ENCODE measurements around the gene MXD4. TPM values are rescaled to one million over a fixed set of nuclear protein-coding genes. Genes with fewer than 3 reads are reported as not detected.

The MXD4 gene, protein sequence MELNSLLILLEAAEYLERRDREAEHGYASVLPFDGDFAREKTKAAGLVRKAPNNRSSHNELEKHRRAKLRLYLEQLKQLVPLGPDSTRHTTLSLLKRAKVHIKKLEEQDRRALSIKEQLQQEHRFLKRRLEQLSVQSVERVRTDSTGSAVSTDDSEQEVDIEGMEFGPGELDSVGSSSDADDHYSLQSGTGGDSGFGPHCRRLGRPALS
- 84.8 TPM for total RNA-seq
- 49.8 TPM for polyA plus RNA-seq (ENCODE audit: insufficient read depth, low read depth, low replicate concordance)
- long read RNA-seq, donor 1, full-length matches to known transcripts: 35 of 35 reads
- long read RNA-seq, donor 1, partial matches to known transcripts: 0 of 35 reads
- long read RNA-seq, donor 1, other reads (novel, unspliced or antisense): 0 of 35 reads
- long read RNA-seq, donor 2, full-length matches to known transcripts: 29 of 29 reads
- long read RNA-seq, donor 2, partial matches to known transcripts: 0 of 29 reads
- long read RNA-seq, donor 2, other reads (novel, unspliced or antisense): 0 of 29 reads
- long read RNA-seq, donor 3, full-length matches to known transcripts: 19 of 19 reads
- long read RNA-seq, donor 3, partial matches to known transcripts: 0 of 19 reads
- long read RNA-seq, donor 3, other reads (novel, unspliced or antisense): 0 of 19 reads
- long read RNA-seq, donor 4, full-length matches to known transcripts: 58 of 67 reads
- long read RNA-seq, donor 4, partial matches to known transcripts: 9 of 67 reads
- long read RNA-seq, donor 4, other reads (novel, unspliced or antisense): 0 of 67 reads
- long read RNA-seq, donor 5: 0 reads
- long read RNA-seq, donor 6, full-length matches to known transcripts: 20 of 20 reads
- long read RNA-seq, donor 6, partial matches to known transcripts: 0 of 20 reads
- long read RNA-seq, donor 6, other reads (novel, unspliced or antisense): 0 of 20 reads
- long read RNA-seq, donor 7, full-length matches to known transcripts: 163 of 266 reads
- long read RNA-seq, donor 7, partial matches to known transcripts: 9 of 266 reads
- long read RNA-seq, donor 7, other reads (novel, unspliced or antisense): 94 of 266 reads
- long read RNA-seq, donor 8, full-length matches to known transcripts: 35 of 35 reads
- long read RNA-seq, donor 8, partial matches to known transcripts: 0 of 35 reads
- long read RNA-seq, donor 8, other reads (novel, unspliced or antisense): 0 of 35 reads
- long read RNA-seq, donor 9, full-length matches to known transcripts: 20 of 20 reads
- long read RNA-seq, donor 9, partial matches to known transcripts: 0 of 20 reads
- long read RNA-seq, donor 9, other reads (novel, unspliced or antisense): 0 of 20 reads
- long read RNA-seq, donor 10, full-length matches to known transcripts: 30 of 30 reads
- long read RNA-seq, donor 10, partial matches to known transcripts: 0 of 30 reads
- long read RNA-seq, donor 10, other reads (novel, unspliced or antisense): 0 of 30 reads

GRCh38 chr4:2261853-2262144 is at the start of gene MXD4:
Gene MXD4 (minus strand): TSS chr4:2262109. CDS start chr4:2261980, 129 bp downstream.
- peaks cover 0 to 60% (median 10%) of the 10 kb centered on the region in 3 donors for H3K4me1 ChIP-seq (ENCODE audit: control insufficient read depth in 2 of 3, insufficient read depth in 2 of 3, low read depth in 1 of 3, low read length in 3 of 3)
- TF ChIP-seq, protein P1, sequence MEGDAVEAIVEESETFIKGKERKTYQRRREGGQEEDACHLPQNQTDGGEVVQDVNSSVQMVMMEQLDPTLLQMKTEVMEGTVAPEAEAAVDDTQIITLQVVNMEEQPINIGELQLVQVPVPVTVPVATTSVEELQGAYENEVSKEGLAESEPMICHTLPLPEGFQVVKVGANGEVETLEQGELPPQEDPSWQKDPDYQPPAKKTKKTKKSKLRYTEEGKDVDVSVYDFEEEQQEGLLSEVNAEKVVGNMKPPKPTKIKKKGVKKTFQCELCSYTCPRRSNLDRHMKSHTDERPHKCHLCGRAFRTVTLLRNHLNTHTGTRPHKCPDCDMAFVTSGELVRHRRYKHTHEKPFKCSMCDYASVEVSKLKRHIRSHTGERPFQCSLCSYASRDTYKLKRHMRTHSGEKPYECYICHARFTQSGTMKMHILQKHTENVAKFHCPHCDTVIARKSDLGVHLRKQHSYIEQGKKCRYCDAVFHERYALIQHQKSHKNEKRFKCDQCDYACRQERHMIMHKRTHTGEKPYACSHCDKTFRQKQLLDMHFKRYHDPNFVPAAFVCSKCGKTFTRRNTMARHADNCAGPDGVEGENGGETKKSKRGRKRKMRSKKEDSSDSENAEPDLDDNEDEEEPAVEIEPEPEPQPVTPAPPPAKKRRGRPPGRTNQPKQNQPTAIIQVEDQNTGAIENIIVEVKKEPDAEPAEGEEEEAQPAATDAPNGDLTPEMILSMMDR (IDR thresholded peaks at IDR 0.05; ENCODE audit: borderline replicate concordance, extremely low read depth, insufficient read depth): no peak

GRCh38 chr4:2306773-2307410 is 45.0 kb upstream of the MXD4 start:
- H3K27me3 ChIP-seq (ENCODE audit: control insufficient read depth, insufficient read depth, low read length): no peaks in the 10 kb centered on the region
- no peak overlapping the region for H3K4me3 ChIP-seq (ENCODE audit: low read length in 3 of 3)
- peaks cover 0 to 13% (median 0%) of the 10 kb centered on the region in 3 donors for H3K9me3 ChIP-seq (ENCODE audit: control insufficient read depth in 2 of 3, insufficient read depth in 1 of 3, low read length in 3 of 3)
- no peaks in the 10 kb centered on the region for H3K4me1 ChIP-seq (ENCODE audit: control insufficient read depth in 2 of 3, insufficient read depth in 2 of 3, low read depth in 1 of 3, low read length in 3 of 3)
- intact Hi-C loops (cut with DNase I): no loop called here
- no peak overlapping the region for H3K9ac ChIP-seq (ENCODE audit: low read length in 3 of 3)
- TF ChIP-seq, protein P1 (IDR thresholded peaks at IDR 0.05; ENCODE audit: borderline replicate concordance, extremely low read depth, insufficient read depth): no peak
- no peak overlapping the region for H3K27ac ChIP-seq (ENCODE audit: low read depth in 2 of 2, low read length in 2 of 2)
- FAIRE-seq: no peak
- no peaks in the 10 kb centered on the region for H3K36me3 ChIP-seq (ENCODE audit: control insufficient read depth in 2 of 3, insufficient read depth in 3 of 3, low read length in 3 of 3)
- no peak for DNase-seq

More at GRCh38 chr4:2261853-2262144, at the start of gene MXD4:
- FAIRE-seq (no peak), DNase-seq (no peak)
- Histone ChIP-seq H3K27me3 (ENCODE audit: control insufficient read depth, insufficient read depth, low read length) (no peaks in the 10 kb centered on the region), H3K27ac (ENCODE audit: low read depth in 2 of 2, low read length in 2 of 2) (peak within 1 kb of the TSS; percentile 88 to 90), H3K9me3 (ENCODE audit: control insufficient read depth in 2 of 3, insufficient read depth in 1 of 3, low read length in 3 of 3) (no peaks in the 10 kb centered on the region), H3K4me3 (ENCODE audit: low read length in 3 of 3) (peak within 1 kb of the TSS; percentile 28 to 73 (median 59)), H3K36me3 (ENCODE audit: control insufficient read depth in 2 of 3, insufficient read depth in 3 of 3, low read length in 3 of 3) (no peaks in the 10 kb centered on the region), H3K9ac (ENCODE audit: low read length in 3 of 3) (peak within 1 kb of the TSS in 1 of 3 donors; percentile 77)
- intact Hi-C loops (cut with DNase I): no loop called here

DNA sequence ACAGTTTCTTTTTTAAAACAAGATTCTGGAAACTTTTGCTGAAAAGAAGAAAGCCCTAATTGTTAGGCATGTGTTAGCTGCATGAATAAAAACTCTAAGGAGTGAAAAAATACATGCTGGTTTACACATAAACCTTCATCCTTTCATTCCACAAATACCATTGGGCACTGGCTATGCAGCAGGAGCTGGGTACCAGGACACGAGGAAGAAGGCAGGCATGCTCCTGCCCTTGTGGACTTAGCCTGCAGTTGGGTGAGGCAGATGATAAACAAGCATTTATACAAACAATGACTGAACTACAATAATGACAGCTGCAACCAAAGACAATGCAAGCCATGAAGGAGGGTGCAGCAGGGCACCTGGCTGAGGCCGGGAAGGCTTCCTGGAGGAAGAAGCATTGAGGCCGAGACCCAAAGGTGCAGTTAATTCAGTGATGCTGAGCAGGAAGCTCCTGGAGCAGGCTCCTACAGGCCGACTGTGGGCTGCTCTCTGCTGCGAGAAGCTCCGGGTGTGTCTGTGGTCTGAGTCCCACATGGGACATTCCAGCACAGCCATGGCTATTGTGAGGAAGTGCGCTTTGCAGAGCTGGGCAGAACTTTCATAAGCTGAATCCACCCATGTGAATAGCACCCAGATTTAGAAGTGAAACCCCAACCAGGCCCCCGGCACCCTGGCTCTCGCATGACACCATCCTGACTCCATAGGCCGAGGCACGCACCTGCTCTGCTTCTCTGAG is 44.0 kb upstream of the MXD4 start:
- Histone ChIP-seq H3K36me3 (ENCODE audit: control insufficient read depth in 2 of 3, insufficient read depth in 3 of 3, low read length in 3 of 3) (no peaks in the 10 kb centered on the region), H3K4me1 (ENCODE audit: control insufficient read depth in 2 of 3, insufficient read depth in 2 of 3, low read depth in 1 of 3, low read length in 3 of 3) (no peaks in the 10 kb centered on the region), H3K4me3 (ENCODE audit: low read length in 3 of 3) (no peak overlapping the region), H3K9ac (ENCODE audit: low read length in 3 of 3) (no peak overlapping the region), H3K27ac (ENCODE audit: low read depth in 2 of 2, low read length in 2 of 2) (no peak overlapping the region), H3K9me3 (ENCODE audit: control insufficient read depth in 2 of 3, insufficient read depth in 1 of 3, low read length in 3 of 3) (peaks cover 0 to 7% (median 0%) of the 10 kb centered on the region in 3 donors), H3K27me3 (ENCODE audit: control insufficient read depth, insufficient read depth, low read length) (no peaks in the 10 kb centered on the region)
- TF ChIP-seq, protein P1 (IDR thresholded peaks at IDR 0.05; ENCODE audit: borderline replicate concordance, extremely low read depth, insufficient read depth): no peak
- FAIRE-seq (no peak), DNase-seq (no peak)
- intact Hi-C loops (cut with DNase I): no loop called here
